PC-3 (cell line): Measurements from ENCODE around the gene PRPF38B. TPM values are rescaled to one million over a fixed set of nuclear protein-coding genes. Genes with fewer than 3 reads are reported as not detected.

ENCODE experiments used
- ATAC-seq: fragments of 200-7000 bp; cut with Tn5 transposase; 2 replicates; pipeline ENCODE4 v1.9.1; 2020; ENCODE audit warnings: mild to moderate bottlenecking, moderate library complexity
- BruUV-seq: library from RNA; stranded (reverse); fragments of 400-500 nt; replicated peaks from 2 replicates; lab custom pipeline; 2021; lab: Mats Ljungman, UMichigan
- CTCF ChIA-PET: fragments of 300-600 bp; sonication (Branson Sonifier 250); formaldehyde crosslinking; loops from one replicate; lab custom pipeline; 2022; ENCODE audit warnings: antibody characterized with exemption; lab: Charles Lee
- POLR2A ChIA-PET: fragments of 300-600 bp; sonication (Branson Sonifier 250); formaldehyde crosslinking; loops from one replicate; lab custom pipeline; 2022; ENCODE audit warnings: antibody characterized with exemption; ENCODE audit not compliant: unreplicated experiment; lab: Charles Lee
- DNase-seq: peaks from one replicate; pipeline ENCODE4 v3.0.0-alpha.2; 2015
- H2AFZ ChIP-seq: fragments of 300-600 bp; sonication (generic); 2 replicates; pipeline ENCODE4 v1.6.0; 2016; ENCODE audit warnings: antibody characterized with exemption, low read length
- H3F3A ChIP-seq: fragments of 300-600 bp; sonication (generic); one replicate; pipeline ENCODE4 v1.6.0; 2017; ENCODE audit warnings: antibody characterized with exemption, low read length, control low read depth, mild to moderate bottlenecking; ENCODE audit not compliant: unreplicated experiment
- H3K27ac ChIP-seq: fragments of 300-600 bp; sonication (generic); 2 replicates; pipeline ENCODE4 v1.5.1; 2016; ENCODE audit warnings: mild to moderate bottlenecking, low read length
- H3K27me3 ChIP-seq: fragments of 300-600 bp; sonication (generic); 2 replicates; pipeline ENCODE4 v1.6.1; 2016; ENCODE audit warnings: low read length, mixed read lengths
- H3K36me3 ChIP-seq: fragments of 300-600 bp; sonication (generic); 2 replicates; pipeline ENCODE4 v1.6.1; 2016; ENCODE audit warnings: low read depth, mixed run types, low read length, mixed read lengths
- H3K4me1 ChIP-seq: fragments of 300-600 bp; sonication (generic); 2 replicates; pipeline ENCODE4 v1.5.1; 2016; ENCODE audit warnings: low read length; ENCODE audit not compliant: insufficient read depth
- H3K4me2 ChIP-seq: fragments of 300-600 bp; sonication (generic); 2 replicates; pipeline ENCODE4 v1.6.0; 2016; ENCODE audit warnings: low read length
- H3K4me3 ChIP-seq: fragments of 300-600 bp; sonication (generic); 2 replicates; pipeline ENCODE4 v1.5.1; 2016; ENCODE audit warnings: mild to moderate bottlenecking, low read length, mixed read lengths
- H3K79me2 ChIP-seq: fragments of 300-600 bp; sonication (generic); 2 replicates; pipeline ENCODE4 v1.6.1; 2017; ENCODE audit warnings: low read length, mixed read lengths
- H3K9ac ChIP-seq: fragments of 300-600 bp; sonication (generic); 2 replicates; pipeline ENCODE4 v1.6.0; 2016; ENCODE audit warnings: mild to moderate bottlenecking, low read length
- H3K9me2 ChIP-seq: fragments of 300-600 bp; sonication (generic); replicated peaks from 2 replicates; pipeline ENCODE4 v1.6.1; 2016; ENCODE audit warnings: mixed run types, low read length, mixed read lengths
- H3K9me3 ChIP-seq: fragments of 300-600 bp; sonication (generic); 2 replicates; pipeline ENCODE4 v1.6.1; 2016; ENCODE audit warnings: low read length, mixed read lengths
- H4K20me1 ChIP-seq: fragments of 300-600 bp; sonication (generic); 2 replicates; pipeline ENCODE4 v1.6.1; 2016; ENCODE audit warnings: low read length, mixed read lengths
- CTCF ChIP-seq: fragments of 300-600 bp; sonication (generic); conservative IDR thresholded peaks from 2 replicates; pipeline ENCODE4 v1.5.1; 2017; ENCODE audit warnings: antibody characterized with exemption, low read depth, mild to moderate bottlenecking, low read length
- EZH2 ChIP-seq: fragments of 300-600 bp; sonication (generic); IDR thresholded peaks from one replicate; pipeline ENCODE4 v1.6.1; 2017; ENCODE audit warnings: antibody characterized with exemption, mild to moderate bottlenecking, low read length; ENCODE audit not compliant: unreplicated experiment
- EZH2phosphoT487 ChIP-seq: fragments of 300-600 bp; sonication (generic); IDR thresholded peaks from 2 replicates; pipeline ENCODE4 v1.6.1; 2018; ENCODE audit warnings: mild to moderate bottlenecking, antibody characterized with exemption, low read length, borderline replicate concordance
- intact Hi-C: fragments of 100-400 bp; cut with micrococcal nuclease; formaldehyde crosslinking; loops from 2 replicates; pipeline ENCODE4 v1.9.0; 2023
- total RNA-seq: library from RNA; depleted of rRNA; stranded (reverse); fragments of >200 nt; gene quantifications from 2 replicates; pipeline ENCODE4 v1.2.3, GENCODE V29; 2014

PRPF38B gene
- total RNA-seq, 1 experiment from 2014 or later, result 21.9 TPM

GRCh38 chr1:108712606-108713150 is 20.6 kb downstream of the PRPF38B start, which contains the start of gene FNDC7:
FNDC7 (plus strand) TSS chr1:108712908; CDS start chr1:108712934, 26 bp downstream.
- TF ChIP-seq EZH2 (no peak), EZH2phosphoT487 (no peak), CTCF (no peak)
- no peaks in the 10 kb centered on the region for H3K79me2 ChIP-seq
- 0 out of 2 replicates have a peak within 1 kb of the TSS, but pooled peaks have one; percentile 32 for H2AFZ ChIP-seq
- no peak for DNase-seq
- intact Hi-C loops, result no loop called here
- no peaks in the 10 kb centered on the region for H3K27me3 ChIP-seq
- H3K4me2 ChIP-seq, result no peak within 1 kb of the TSS
- H3F3A ChIP-seq, result no peaks in the 10 kb centered on the region
- H3K9me2 ChIP-seq, result no peaks in the 10 kb centered on the region
- ATAC-seq, result no peak
- no peaks in the 10 kb centered on the region for H3K4me1 ChIP-seq
- H3K9me3 ChIP-seq, result no peaks in the 10 kb centered on the region
- BruUV-seq, result no TSS peak
- ChIA-PET CTCF (no interaction called here), POLR2A (no interaction called here)
- no peak within 1 kb of the TSS for H3K4me3 ChIP-seq
- H4K20me1 ChIP-seq, result no peaks in the 10 kb centered on the region
- H3K9ac ChIP-seq, result no peak within 1 kb of the TSS
- no peaks in the 10 kb centered on the region for H3K36me3 ChIP-seq
- no peak within 1 kb of the TSS for H3K27ac ChIP-seq

- H3K9me2 ChIP-seq, result no peaks in the 10 kb centered on the region
- TF ChIP-seq CTCF (no peak), EZH2 (no peak), EZH2phosphoT487 (no peak)
- H3K4me3 ChIP-seq, result no peak overlapping the region
- CTCF ChIA-PET, result no interaction called here
- DNase-seq (no peak), ATAC-seq (no peak)
- H3K9me3 ChIP-seq, result no peaks in the 10 kb centered on the region
- H2AFZ ChIP-seq, result no peak overlapping the region
- no peaks in the 10 kb centered on the region for H3K27me3 ChIP-seq
- H4K20me1 ChIP-seq, result no peaks in the 10 kb centered on the region
- H3K9ac ChIP-seq, result no peak overlapping the region
- no peaks in the 10 kb centered on the region for H3F3A ChIP-seq
- BruUV-seq, result no TSS peak
- no peak overlapping the region for H3K4me2 ChIP-seq
- POLR2A ChIA-PET, result no interaction called here
- no peaks in the 10 kb centered on the region for H3K79me2 ChIP-seq
- intact Hi-C loops, result no loop called here
- H3K4me1 ChIP-seq, result peaks cover 22% of the 10 kb centered on the region
- H3K27ac ChIP-seq, result no peak overlapping the region
- no peaks in the 10 kb centered on the region for H3K36me3 ChIP-seq
Observed at GRCh38 chr1:108715932-108716331, 23.8 kb downstream of the PRPF38B start.

GRCh38 chr1:108716437-108717230 is 24.5 kb downstream of the PRPF38B start:
- Histone ChIP-seq H3K9me2 (no peaks in the 10 kb centered on the region), H3K36me3 (no peaks in the 10 kb centered on the region), H3K4me1 (peaks cover 22% of the 10 kb centered on the region), H3K27me3 (no peaks in the 10 kb centered on the region), H4K20me1 (no peaks in the 10 kb centered on the region), H3K27ac (no peak overlapping the region), H2AFZ (no peak overlapping the region), H3K79me2 (no peaks in the 10 kb centered on the region), H3K4me2 (no peak overlapping the region), H3K9ac (no peak overlapping the region), H3K9me3 (no peaks in the 10 kb centered on the region), H3K4me3 (no peak overlapping the region), H3F3A (no peaks in the 10 kb centered on the region)
- ATAC-seq (no peak), DNase-seq (no peak)
- BruUV-seq, result no TSS peak
- CTCF ChIA-PET, result no interaction called here
- intact Hi-C loops, result no loop called here
- TF ChIP-seq EZH2 (no peak), CTCF (no peak), EZH2phosphoT487 (no peak)
- POLR2A ChIA-PET, result no interaction called here
